Effector memory CD8-positive, alpha-beta T cell (primary cell): Measurements from ENCODE around the gene CHAT.
"Not testable (repeated sequence)": the region's sequence is repeated elsewhere in the genome, so short reads cannot be mapped to it uniquely, and the experiment has no call there.

Experiments used
- ATAC-seq: fragments of 150-1000 bp; cut with Tn5 transposase; replicated peaks from 2 replicates; pipeline ENCODE4 v1.10.0; 2021; ENCODE audit warnings: mild to moderate bottlenecking, moderate library complexity
- DNase-seq, 3 experiments: peaks; one replicate each; pipeline ENCODE4 v3.0.0; 2021
- H3K27ac Mint-ChIP-seq, 2 donors: one replicate each; pipeline ENCODE4 v1.8.0; 2022; ENCODE audit warnings: mild to moderate bottlenecking in 2 of 2, mixed read lengths in 2 of 2, moderate library complexity in 2 of 2
- H3K27me3 Mint-ChIP-seq, 2 donors: one replicate each; pipeline ENCODE4 v1.8.0; 2022; ENCODE audit warnings: mixed read lengths in 2 of 2
- H3K36me3 Mint-ChIP-seq: one replicate; pipeline ENCODE4 v1.8.0; 2022; ENCODE audit warnings: mild to moderate bottlenecking, moderate library complexity, mixed read lengths; ENCODE audit not compliant: insufficient read depth
- H3K4me1 Mint-ChIP-seq, 2 donors: one replicate each; pipeline ENCODE4 v1.8.0; 2022; ENCODE audit warnings: low read depth in 2 of 2, mixed read lengths in 2 of 2
- H3K4me3 Mint-ChIP-seq, 2 donors: one replicate each; pipeline ENCODE4 v1.8.0; 2022; ENCODE audit warnings: mild to moderate bottlenecking in 2 of 2, mixed read lengths in 2 of 2, moderate library complexity in 2 of 2
- H3K9me3 Mint-ChIP-seq, 2 donors: one replicate each; pipeline ENCODE4 v1.8.0; 2022; ENCODE audit warnings: mixed read lengths in 2 of 2

Gene CHAT

DNA sequence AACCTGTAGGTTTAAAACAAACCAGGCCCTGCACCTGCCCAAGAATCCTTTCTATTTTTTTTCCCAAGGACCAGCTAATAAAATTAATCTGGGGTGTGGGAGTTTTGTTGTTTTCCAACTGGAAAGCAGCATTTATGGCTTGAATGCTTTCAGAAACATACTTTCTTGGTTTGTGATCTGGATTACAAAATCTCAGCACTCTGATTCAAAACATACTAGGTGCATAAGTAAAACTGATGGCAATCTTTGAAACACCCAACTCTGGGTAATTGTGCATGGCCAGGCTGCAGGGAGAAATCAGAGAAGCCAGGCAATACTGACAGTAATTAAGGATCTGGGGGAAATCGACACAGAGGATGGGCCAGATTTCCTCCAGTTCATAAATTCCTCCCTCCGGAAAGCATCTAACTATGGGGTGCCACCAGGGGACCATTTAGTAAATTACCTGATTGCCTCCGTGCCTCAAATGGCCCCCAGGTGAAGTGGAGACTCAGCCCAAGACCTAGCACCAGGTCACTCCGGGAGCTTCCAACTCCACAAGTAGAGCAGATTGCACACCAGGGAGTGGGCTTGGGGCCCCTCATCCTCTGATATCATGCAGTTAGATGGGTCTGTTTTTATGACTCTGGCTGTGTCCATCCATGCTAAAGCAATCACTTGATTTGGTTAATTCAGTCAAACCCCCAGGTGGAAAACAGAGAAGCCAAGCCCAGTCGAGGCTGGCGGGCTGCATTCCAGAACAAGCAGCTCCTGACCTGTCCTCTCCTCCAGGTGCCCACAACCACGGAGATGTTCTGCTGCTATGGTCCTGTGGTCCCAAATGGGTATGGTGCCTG is 50.4 kb downstream of the CHAT start:
- Mint-ChIP-seq H3K27ac (no peak overlapping the region), H3K36me3 (no peaks in the 10 kb centered on the region), H3K9me3 (peaks cover 1 to 10% of the 10 kb centered on the region in 2 donors), H3K27me3 (peaks cover 25 to 34% of the 10 kb centered on the region in 2 donors), H3K4me3 (no peak overlapping the region), H3K4me1 (no peaks in the 10 kb centered on the region)
- DNase-seq (no peak), ATAC-seq (no peak)

DNA sequence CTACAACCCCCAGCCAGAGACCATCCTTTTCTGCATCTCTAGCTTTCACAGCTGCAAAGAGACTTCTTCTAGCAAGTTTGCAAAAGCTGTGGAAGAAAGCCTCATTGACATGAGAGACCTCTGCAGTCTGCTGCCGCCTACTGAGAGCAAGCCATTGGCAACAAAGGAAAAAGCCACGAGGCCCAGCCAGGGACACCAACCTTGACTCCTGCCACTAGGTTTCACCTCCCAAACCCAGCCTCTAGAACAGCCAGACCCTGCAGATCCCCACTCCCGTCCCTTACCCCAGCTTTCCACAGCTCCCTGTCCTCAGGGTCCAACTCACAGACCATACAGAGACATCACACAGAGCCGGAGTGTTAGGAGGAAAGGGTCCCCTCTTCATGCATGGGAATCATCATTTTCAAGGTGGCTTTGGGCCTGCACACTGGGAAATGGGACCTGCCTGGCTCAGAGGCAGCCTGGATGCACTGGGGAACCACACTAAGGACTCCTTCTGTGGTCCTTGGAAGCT is 51.1 kb downstream of the CHAT start:
- Mint-ChIP-seq H3K9me3 (peaks cover 0 to 3% of the 10 kb centered on the region in 2 donors), H3K4me3 (no peak overlapping the region), H3K27me3 (peaks cover 22 to 34% of the 10 kb centered on the region in 2 donors)

DNA sequence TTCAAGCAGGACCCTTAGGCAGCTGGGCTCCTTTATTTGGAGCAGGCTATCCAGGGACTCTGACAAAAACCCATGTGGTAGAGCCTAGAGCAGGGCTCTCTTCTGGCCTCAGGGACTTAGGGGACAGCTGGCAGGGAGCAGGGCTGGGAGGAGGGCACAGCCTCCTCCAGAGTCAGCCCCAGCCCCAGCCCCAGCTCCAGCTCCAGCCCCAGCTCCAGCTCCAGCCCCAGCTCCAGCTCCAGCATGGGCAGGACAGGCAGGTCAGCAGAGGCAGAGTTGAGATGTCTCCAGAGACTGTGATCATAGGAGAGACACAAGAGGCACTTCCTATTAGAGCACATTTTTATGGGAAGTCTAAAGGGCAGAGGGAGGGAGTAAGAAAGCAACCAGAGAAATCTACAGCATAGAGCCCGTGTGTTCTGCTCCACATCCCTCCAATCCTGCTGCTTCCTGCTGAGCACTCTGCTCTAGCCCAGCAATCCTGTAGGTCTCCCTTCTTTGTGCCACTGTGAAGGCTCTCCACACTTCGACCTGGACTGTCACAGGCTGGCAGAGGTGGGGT is 52.3 kb downstream of the CHAT start:
- no peak overlapping the region for H3K27ac Mint-ChIP-seq
- DNase-seq = no peak
- H3K9me3 Mint-ChIP-seq = no peaks in the 10 kb centered on the region
- H3K4me3 Mint-ChIP-seq = no peak overlapping the region
- ATAC-seq = no peak
- H3K36me3 Mint-ChIP-seq = no peaks in the 10 kb centered on the region
- peaks cover 31 to 39% of the 10 kb centered on the region in 2 donors for H3K27me3 Mint-ChIP-seq
- H3K4me1 Mint-ChIP-seq = no peaks in the 10 kb centered on the region

More for the DNA sequence above, 51.1 kb downstream of the CHAT start:
- ATAC-seq (no peak), DNase-seq (no peak)
- Mint-ChIP-seq H3K36me3 (no peaks in the 10 kb centered on the region), H3K4me1 (no peaks in the 10 kb centered on the region), H3K27ac (no peak overlapping the region)

DNA sequence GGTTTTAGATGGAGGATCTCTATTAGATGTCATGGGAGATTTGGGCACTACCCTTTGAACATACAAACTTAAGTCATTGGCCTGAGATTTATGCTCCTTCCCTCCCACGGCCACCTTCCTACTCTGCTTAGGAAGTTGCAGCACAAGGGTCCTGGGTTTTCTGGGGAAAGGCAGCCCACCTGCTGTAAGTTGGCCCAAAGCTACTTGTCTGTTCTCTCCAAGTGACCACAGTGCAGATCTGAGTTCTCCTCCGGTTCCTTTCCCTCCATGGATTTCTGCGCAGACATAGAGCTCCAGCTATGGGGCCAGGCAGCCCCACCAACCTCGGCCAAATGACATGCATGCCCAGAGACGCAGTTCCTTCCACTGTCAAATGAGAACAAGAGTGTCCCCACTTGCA is 52.8 kb downstream of the CHAT start:
- no peak for ATAC-seq
- H3K27ac Mint-ChIP-seq = no peak overlapping the region
- no peaks in the 10 kb centered on the region for H3K4me1 Mint-ChIP-seq
- H3K9me3 Mint-ChIP-seq = no peaks in the 10 kb centered on the region
- no peaks in the 10 kb centered on the region for H3K36me3 Mint-ChIP-seq
- no peak for DNase-seq
- H3K4me3 Mint-ChIP-seq = no peak overlapping the region
- peaks cover 36 to 44% of the 10 kb centered on the region in 2 donors for H3K27me3 Mint-ChIP-seq

DNA sequence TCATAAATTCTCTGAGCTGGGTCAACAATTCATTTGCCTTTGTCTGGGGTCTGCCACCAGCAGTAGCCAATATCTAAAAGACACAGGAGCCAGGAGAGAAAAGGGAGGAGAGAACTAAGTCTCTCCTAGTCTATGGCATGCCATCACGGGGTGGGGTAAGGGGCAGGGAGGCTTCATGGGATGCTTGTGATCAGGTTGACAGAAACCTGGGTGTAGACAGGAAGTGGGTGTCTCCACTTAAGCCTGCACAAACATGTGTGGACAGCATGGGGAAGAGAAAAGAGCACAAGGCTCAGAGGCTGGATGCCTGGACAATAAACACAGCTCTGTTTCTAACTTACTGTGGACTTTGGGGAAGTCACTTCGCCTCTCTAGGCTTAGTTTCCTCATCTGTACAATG is 54.2 kb downstream of the CHAT start:
- no peak overlapping the region for H3K4me3 Mint-ChIP-seq
- no peaks in the 10 kb centered on the region for H3K36me3 Mint-ChIP-seq
- H3K9me3 Mint-ChIP-seq = no peaks in the 10 kb centered on the region
- H3K27ac Mint-ChIP-seq = no peak overlapping the region
- H3K27me3 Mint-ChIP-seq = peaks cover 45 to 56% of the 10 kb centered on the region in 2 donors
- no peaks in the 10 kb centered on the region for H3K4me1 Mint-ChIP-seq
- DNase-seq = no peak
- no peak for ATAC-seq

DNA sequence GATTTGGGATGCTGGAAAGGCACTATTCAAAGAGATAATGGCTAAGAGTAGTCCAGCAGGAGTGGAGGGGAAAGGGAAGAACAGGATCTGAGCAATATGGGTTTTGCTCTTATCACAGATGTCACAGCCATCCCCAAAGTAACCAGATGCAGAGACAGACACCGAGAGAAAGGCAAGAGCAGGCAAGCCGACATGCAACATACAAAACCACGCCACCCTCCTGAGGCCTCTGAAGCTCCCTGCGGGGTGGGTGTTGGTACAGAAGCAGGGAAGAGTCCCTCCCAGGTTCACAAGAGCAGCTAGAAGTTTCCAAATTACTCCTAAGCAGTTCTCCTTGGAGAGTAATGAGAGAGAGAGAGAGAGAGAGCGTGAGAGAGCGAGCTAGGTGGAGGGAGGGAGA is 54.8 kb downstream of the CHAT start:
- Mint-ChIP-seq H3K27me3 (peaks cover 46 to 62% of the 10 kb centered on the region in 2 donors), H3K36me3 (no peaks in the 10 kb centered on the region), H3K4me1 (no peaks in the 10 kb centered on the region), H3K27ac (no peak overlapping the region), H3K9me3 (no peaks in the 10 kb centered on the region), H3K4me3 (no peak overlapping the region)
- no peak for ATAC-seq
- no peak for DNase-seq

DNA sequence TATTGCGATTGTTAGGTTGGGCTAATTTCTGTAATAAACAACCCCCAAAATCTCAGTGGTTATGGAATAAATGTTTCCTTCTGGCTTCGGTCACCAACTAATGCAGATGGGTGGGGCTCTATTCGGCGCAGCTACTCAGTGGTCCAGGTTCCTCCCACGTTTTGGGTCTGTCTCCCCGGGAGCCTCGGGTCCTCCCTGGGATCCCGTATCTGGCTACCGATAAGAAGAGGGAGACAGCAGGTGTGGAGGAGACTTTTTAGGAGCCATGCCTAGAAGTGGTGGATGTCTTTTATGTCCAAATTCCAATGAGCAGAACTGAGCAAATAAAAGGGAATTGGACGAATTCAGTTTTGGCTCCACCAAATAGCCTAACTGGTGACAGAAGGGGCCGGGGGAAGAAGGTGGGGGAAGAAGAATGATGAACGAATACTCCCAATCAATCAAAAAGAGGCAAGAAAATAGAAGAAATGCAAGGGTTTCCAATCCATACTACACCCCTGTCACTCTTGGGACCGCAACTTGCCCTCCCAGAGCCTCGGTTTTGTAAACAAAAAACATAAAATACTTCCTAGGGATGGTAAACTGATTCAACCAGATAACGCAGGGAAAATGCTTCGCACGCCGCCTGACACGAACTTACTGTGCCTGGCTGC is 65.1 kb downstream of the CHAT start:
- H3K4me3 Mint-ChIP-seq = no peak overlapping the region
- peaks cover 2 to 25% of the 10 kb centered on the region in 2 donors for H3K9me3 Mint-ChIP-seq
- peaks cover 58 to 73% of the 10 kb centered on the region in 2 donors for H3K27me3 Mint-ChIP-seq
- H3K4me1 Mint-ChIP-seq = peaks cover 0 to 1% of the 10 kb centered on the region in 2 donors
- no peak overlapping the region for H3K27ac Mint-ChIP-seq
- no peaks in the 10 kb centered on the region for H3K36me3 Mint-ChIP-seq
- no peak for DNase-seq
- ATAC-seq = no peak

DNA sequence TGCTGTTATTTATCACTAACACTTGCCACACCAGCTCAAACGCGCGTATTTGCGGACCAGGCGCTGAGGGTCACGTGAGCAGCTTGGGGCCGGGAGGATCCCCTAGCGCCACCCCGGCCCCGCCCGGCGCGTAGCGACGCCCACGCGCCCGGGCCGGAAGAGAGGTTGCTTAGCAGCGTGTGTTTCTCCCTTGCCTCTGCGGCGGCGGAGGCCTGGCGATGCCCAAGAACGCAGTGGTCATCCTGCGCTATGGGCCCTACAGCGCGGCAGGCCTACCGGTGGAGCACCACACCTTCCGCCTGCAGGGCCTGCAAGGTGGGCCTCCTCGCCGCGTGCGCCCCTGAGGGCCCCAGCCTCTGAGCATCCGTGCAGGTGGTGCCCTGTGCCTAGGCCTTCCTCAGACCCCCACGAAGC is 65.7 kb downstream of the CHAT start, which contains the start of gene C10orf53:
TSS of gene C10orf53 (plus strand) at position 172 of the 414 bp plus-strand sequence. CDS start at position 219, 47 bp downstream.
- no peak for ATAC-seq

DNA sequence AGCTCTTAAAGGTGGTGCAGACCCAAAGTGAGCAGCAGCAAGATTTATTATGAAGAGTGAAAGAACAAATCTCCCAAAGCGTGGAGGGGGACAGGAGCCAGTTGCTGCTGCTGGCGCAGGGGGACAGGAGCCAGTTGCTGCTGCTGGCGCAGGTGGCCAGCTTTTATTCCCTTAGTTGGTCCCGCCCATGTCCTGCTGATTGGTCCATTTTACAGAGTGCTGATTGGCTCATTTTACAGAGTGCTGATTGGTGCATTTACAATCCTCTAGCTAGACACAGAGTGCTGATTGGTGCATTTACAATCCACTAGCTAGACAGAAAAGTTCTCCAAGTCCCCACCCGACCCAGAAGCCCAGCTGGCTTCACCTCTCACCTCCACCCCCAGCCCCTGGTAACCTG is 68.6 kb downstream of the CHAT start:
- Mint-ChIP-seq H3K9me3 (peaks cover 4 to 25% of the 10 kb centered on the region in 2 donors), H3K27me3 (peaks cover 42 to 45% of the 10 kb centered on the region in 2 donors)
- not testable (repeated sequence) for DNase-seq, H3K4me3 Mint-ChIP-seq, ATAC-seq, H3K36me3 Mint-ChIP-seq, H3K27ac Mint-ChIP-seq, H3K4me1 Mint-ChIP-seq

More for the DNA sequence above, 65.7 kb downstream of the CHAT start, which contains the start of gene C10orf53:
- H3K4me3 Mint-ChIP-seq = no peak within 1 kb of the TSS
- H3K27ac Mint-ChIP-seq = no peak within 1 kb of the TSS
- H3K36me3 Mint-ChIP-seq = no peaks in the 10 kb centered on the region
- H3K4me1 Mint-ChIP-seq = peaks cover 0 to 1% of the 10 kb centered on the region in 2 donors
- H3K27me3 Mint-ChIP-seq = peaks cover 53 to 68% of the 10 kb centered on the region in 2 donors
- no peak for DNase-seq
- H3K9me3 Mint-ChIP-seq = peaks cover 2 to 25% of the 10 kb centered on the region in 2 donors

DNA sequence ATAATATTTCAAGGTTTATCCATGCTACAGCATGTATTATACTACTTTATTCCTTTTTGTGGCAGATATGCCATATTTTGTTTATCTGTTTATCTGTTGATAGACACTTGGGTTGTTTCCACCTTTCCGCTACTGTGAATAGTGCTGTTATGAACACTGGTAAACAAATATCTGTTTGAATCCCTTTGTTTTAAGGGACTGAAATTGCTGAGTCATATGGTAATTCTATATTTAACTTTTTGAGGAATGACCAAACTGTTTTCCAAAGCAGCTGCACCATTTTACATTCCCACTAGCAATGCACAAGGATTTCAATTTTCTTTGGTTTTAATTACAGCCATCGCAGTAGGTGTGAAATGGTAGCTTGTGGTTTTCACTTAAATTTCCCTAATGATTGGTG is 69.0 kb downstream of the CHAT start:
- no peak for DNase-seq
- Mint-ChIP-seq H3K27me3 (peaks cover 42 to 45% of the 10 kb centered on the region in 2 donors), H3K9me3 (peaks cover 4 to 25% of the 10 kb centered on the region in 2 donors)

DNA sequence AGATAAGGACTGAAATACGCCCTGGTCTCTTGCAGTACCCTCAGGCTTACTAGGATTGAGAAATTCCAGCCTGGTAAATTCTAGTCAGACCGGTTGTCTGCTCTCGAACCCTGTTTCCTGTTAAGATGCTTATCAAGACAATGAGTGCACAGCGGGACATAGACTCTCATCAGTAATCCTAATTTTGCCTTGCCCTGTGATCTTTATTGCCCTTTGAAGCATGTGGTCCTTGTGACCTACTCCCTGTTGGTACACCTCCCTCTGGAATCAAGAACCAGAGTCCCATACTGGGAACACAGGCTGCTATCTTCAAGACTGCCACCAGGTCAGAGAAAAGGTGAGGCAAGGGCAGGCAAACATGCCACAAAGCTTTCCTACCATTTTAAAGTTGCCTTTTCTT is 72.8 kb downstream of the CHAT start:
- Mint-ChIP-seq H3K4me1 (no peaks in the 10 kb centered on the region), H3K27ac (no peak overlapping the region), H3K4me3 (no peak overlapping the region), H3K36me3 (no peaks in the 10 kb centered on the region), H3K27me3 (peaks cover 46 to 52% of the 10 kb centered on the region in 2 donors), H3K9me3 (peaks cover 2 to 7% of the 10 kb centered on the region in 2 donors)
- ATAC-seq (no peak), DNase-seq (no peak)

More for the DNA sequence above, 69.0 kb downstream of the CHAT start:
- H3K27ac Mint-ChIP-seq = no peak overlapping the region
- ATAC-seq = no peak
- H3K36me3 Mint-ChIP-seq = no peaks in the 10 kb centered on the region
- H3K4me1 Mint-ChIP-seq = peaks cover 0 to 1% of the 10 kb centered on the region in 2 donors
- H3K4me3 Mint-ChIP-seq = no peak overlapping the region

DNA sequence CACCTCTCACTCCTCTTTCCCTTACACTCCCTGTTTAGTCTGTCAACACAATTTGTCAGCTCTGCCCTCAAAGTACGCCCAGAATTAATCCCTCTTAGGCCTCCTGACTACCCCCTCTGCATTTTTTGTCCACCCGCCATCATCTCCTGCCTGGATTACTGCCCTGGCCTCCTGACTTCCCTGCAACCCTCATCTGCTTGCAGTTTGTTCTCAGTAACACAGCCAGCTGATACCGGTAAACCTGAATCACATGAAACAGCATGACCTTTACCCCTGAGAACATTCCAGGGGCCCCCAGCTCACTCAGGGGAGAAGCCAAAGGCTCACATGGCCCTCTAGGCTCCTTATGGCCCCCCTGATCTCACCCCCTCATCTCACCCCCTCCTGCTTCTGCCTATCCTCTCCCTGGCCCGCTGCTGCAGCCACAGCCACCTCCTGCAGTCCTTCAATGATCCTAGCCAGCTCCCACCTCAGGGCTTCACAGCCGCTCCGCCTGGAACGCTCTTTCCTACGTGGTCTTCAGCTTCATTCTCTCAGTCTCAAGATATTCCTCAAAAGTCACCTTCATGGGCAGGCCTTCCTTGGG is 74.5 kb downstream of the CHAT start:
- no peak for ATAC-seq
- Mint-ChIP-seq H3K4me1 (no peaks in the 10 kb centered on the region), H3K27ac (no peak overlapping the region), H3K9me3 (peaks cover 0 to 2% of the 10 kb centered on the region in 2 donors), H3K36me3 (no peaks in the 10 kb centered on the region), H3K27me3 (peaks cover 56 to 68% of the 10 kb centered on the region in 2 donors), H3K4me3 (no peak overlapping the region)
- DNase-seq = no peak

DNA sequence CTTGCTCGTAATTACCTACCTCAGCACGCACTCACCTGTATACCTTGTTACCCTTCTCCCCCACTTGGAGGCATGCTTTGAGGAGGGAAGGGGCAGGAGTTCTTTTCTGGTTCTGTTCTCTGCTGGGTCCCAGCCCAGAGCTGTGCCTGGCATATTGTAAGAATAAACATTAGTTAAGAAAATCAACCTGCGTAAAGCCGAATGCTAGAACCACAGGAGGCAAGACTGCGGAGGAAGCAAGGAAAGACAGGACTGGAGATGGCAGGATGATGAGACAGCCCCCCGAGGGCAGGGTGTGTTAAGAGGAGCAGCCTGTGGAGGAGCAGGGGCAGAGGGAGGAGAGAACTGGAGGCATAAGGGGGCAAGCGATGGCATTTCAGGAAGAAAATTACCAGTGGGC is 75.1 kb downstream of the CHAT start:
- ATAC-seq (no peak), DNase-seq (no peak)
- no peaks in the 10 kb centered on the region for H3K36me3 Mint-ChIP-seq
- H3K27me3 Mint-ChIP-seq = peaks cover 56 to 73% of the 10 kb centered on the region in 2 donors
- H3K4me3 Mint-ChIP-seq = no peak overlapping the region
- H3K27ac Mint-ChIP-seq = no peak overlapping the region
- H3K9me3 Mint-ChIP-seq = peaks cover 0 to 2% of the 10 kb centered on the region in 2 donors
- H3K4me1 Mint-ChIP-seq = no peaks in the 10 kb centered on the region
